ENCODE results near the gene PPIF.

- TF ChIP-seq GATA2 (IDR thresholded peaks at IDR 0.05; ENCODE audit: insufficient read depth, insufficient read length, low read depth, low read length): no peak
- no peak for TF ChIP-seq MYC (IDR thresholded peaks at IDR 0.05; ENCODE audit: low read depth, low read length)
- TF ChIP-seq CTCF (IDR thresholded peaks at IDR 0.05; ENCODE audit: extremely low read depth in 1 of 2, insufficient read depth in 1 of 2, low read depth in 1 of 2, low read length in 2 of 2): no peak
These were observed 56.4 kb downstream of the PPIF start for GRCh38 chr10:79403441-79404230.
